ENCODE measurements around the gene DUS2. TPM values are rescaled to one million over a fixed set of nuclear protein-coding genes. Genes with fewer than 3 reads are reported as not detected.

Gene DUS2
- total and polyA plus RNA-seq, 9 of the 15 experiments (the other 6 are each of a cell fraction or from before 2014, with no cell fraction given), result 5.8 to 22.5 (median 20.6) TPM

DNA sequence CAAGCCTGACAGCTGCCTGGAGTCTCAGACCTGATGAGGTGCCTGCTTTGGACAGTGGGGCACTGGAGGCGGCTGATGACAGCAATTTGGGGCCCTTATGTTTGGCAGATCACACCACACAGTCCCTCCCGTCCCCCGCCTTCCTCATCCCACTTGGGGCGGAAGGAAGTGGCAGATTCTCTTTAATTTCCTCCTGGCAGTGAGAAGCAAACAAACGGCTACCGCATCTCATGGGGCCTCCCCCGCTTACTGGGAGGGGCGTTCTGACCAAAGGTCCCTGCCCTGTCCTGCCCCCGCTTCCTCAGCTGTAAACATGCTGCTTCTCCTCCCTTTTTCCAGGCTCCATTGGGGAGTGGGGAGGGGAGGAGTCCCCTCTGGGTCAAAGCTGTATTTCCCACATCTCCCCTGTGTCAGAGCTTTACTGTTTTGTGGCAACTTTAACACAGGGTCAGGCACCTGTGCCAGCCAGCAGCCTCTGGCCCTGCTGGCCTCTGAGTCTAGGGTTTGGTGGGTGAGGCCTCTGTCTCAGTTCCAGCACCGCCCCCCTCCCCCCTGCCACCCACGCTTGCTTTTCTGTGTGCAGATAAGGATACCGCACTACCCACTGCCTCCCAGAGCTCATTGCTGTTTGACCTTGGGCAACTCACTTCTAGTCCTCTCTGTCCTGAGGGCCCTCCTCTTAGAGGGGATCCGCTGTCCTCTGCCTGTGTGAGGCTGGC, 56.7 kb downstream of the DUS2 start (continued):
- TF ChIP-seq, protein P1, sequence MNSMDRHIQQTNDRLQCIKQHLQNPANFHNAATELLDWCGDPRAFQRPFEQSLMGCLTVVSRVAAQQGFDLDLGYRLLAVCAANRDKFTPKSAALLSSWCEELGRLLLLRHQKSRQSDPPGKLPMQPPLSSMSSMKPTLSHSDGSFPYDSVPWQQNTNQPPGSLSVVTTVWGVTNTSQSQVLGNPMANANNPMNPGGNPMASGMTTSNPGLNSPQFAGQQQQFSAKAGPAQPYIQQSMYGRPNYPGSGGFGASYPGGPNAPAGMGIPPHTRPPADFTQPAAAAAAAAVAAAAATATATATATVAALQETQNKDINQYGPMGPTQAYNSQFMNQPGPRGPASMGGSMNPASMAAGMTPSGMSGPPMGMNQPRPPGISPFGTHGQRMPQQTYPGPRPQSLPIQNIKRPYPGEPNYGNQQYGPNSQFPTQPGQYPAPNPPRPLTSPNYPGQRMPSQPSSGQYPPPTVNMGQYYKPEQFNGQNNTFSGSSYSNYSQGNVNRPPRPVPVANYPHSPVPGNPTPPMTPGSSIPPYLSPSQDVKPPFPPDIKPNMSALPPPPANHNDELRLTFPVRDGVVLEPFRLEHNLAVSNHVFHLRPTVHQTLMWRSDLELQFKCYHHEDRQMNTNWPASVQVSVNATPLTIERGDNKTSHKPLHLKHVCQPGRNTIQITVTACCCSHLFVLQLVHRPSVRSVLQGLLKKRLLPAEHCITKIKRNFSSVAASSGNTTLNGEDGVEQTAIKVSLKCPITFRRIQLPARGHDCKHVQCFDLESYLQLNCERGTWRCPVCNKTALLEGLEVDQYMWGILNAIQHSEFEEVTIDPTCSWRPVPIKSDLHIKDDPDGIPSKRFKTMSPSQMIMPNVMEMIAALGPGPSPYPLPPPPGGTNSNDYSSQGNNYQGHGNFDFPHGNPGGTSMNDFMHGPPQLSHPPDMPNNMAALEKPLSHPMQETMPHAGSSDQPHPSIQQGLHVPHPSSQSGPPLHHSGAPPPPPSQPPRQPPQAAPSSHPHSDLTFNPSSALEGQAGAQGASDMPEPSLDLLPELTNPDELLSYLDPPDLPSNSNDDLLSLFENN (IDR thresholded peaks at IDR 0.05; ENCODE audit: low read depth in 2 of 2, low read length in 2 of 2), result peak in 1 of 2 experiments; percentile 56; a peak in 1 of 4 replicates
- TF ChIP-seq, protein P2, sequence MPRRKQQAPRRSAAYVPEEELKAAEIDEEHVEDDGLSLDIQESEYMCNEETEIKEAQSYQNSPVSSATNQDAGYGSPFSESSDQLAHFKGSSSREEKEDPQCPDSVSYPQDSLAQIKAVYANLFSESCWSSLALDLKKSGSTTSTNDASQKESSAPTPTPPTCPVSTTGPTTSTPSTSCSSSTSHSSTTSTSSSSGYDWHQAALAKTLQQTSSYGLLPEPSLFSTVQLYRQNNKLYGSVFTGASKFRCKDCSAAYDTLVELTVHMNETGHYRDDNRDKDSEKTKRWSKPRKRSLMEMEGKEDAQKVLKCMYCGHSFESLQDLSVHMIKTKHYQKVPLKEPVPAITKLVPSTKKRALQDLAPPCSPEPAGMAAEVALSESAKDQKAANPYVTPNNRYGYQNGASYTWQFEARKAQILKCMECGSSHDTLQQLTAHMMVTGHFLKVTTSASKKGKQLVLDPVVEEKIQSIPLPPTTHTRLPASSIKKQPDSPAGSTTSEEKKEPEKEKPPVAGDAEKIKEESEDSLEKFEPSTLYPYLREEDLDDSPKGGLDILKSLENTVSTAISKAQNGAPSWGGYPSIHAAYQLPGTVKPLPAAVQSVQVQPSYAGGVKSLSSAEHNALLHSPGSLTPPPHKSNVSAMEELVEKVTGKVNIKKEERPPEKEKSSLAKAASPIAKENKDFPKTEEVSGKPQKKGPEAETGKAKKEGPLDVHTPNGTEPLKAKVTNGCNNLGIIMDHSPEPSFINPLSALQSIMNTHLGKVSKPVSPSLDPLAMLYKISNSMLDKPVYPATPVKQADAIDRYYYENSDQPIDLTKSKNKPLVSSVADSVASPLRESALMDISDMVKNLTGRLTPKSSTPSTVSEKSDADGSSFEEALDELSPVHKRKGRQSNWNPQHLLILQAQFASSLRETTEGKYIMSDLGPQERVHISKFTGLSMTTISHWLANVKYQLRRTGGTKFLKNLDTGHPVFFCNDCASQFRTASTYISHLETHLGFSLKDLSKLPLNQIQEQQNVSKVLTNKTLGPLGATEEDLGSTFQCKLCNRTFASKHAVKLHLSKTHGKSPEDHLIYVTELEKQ (CRISPR knock-in tag; IDR thresholded peaks at IDR 0.05), result no peak
- TF ChIP-seq RUNX1 (IDR thresholded peaks at IDR 0.05; ENCODE audit: low read depth), result peak; percentile 84; the same call in 1 of the 2 replicates
- peak; percentile 94 for TF ChIP-seq FOXP1 (CRISPR knock-in tag; IDR thresholded peaks at IDR 0.05)
- TF ChIP-seq ZFP36 (IDR thresholded peaks at IDR 0.05; ENCODE audit: low read depth, low read length, partially characterized antibody), result no peak
- peak; percentile 59 for TF ChIP-seq TBP (optimal IDR thresholded peaks at IDR 0.05; ENCODE audit: low read depth, low read length)
- TF ChIP-seq BRD4 (IDR thresholded peaks at IDR 0.05), result peak; percentile 8; the same call in 1 of the 2 replicates
- TF ChIP-seq SAP30 (IDR thresholded peaks at IDR 0.05; ENCODE audit: borderline replicate concordance, insufficient read depth, low read depth, low read length, poor library complexity, severe bottlenecking), result peak; percentile 58
- 0 out of 2 replicates have a peak, but pooled peaks have one; percentile 18 for TF ChIP-seq HLTF (IDR thresholded peaks at IDR 0.05)
- TF ChIP-seq, protein P3, sequence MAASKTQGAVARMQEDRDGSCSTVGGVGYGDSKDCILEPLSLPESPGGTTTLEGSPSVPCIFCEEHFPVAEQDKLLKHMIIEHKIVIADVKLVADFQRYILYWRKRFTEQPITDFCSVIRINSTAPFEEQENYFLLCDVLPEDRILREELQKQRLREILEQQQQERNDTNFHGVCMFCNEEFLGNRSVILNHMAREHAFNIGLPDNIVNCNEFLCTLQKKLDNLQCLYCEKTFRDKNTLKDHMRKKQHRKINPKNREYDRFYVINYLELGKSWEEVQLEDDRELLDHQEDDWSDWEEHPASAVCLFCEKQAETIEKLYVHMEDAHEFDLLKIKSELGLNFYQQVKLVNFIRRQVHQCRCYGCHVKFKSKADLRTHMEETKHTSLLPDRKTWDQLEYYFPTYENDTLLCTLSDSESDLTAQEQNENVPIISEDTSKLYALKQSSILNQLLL (CRISPR knock-in tag; IDR thresholded peaks at IDR 0.05; ENCODE audit: borderline replicate concordance), result no peak
- TF ChIP-seq, protein P4, sequence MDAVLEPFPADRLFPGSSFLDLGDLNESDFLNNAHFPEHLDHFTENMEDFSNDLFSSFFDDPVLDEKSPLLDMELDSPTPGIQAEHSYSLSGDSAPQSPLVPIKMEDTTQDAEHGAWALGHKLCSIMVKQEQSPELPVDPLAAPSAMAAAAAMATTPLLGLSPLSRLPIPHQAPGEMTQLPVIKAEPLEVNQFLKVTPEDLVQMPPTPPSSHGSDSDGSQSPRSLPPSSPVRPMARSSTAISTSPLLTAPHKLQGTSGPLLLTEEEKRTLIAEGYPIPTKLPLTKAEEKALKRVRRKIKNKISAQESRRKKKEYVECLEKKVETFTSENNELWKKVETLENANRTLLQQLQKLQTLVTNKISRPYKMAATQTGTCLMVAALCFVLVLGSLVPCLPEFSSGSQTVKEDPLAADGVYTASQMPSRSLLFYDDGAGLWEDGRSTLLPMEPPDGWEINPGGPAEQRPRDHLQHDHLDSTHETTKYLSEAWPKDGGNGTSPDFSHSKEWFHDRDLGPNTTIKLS (IDR thresholded peaks at IDR 0.05; ENCODE audit: borderline replicate concordance, low read depth), result peak; percentile 69; the same call in 1 of the 2 replicates
- TF ChIP-seq CHD4 (IDR thresholded peaks at IDR 0.05; ENCODE audit: insufficient read depth, insufficient replicate concordance, low read depth, low read length, poor library complexity, severe bottlenecking), result no peak
- TF ChIP-seq, protein P5, sequence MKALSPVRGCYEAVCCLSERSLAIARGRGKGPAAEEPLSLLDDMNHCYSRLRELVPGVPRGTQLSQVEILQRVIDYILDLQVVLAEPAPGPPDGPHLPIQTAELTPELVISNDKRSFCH (CRISPR knock-in tag; IDR thresholded peaks at IDR 0.05), result no peak
- TF ChIP-seq, protein P5 (tag; IDR thresholded peaks at IDR 0.05), result peak; percentile 89
- 0 out of 2 replicates have a peak, but pooled peaks have one; percentile 4 for TF ChIP-seq ZNF41 (CRISPR knock-in tag; conservative IDR thresholded peaks at IDR 0.05)
- TF ChIP-seq MEIS2 (IDR thresholded peaks at IDR 0.05; ENCODE audit: partially characterized antibody), result peak; percentile 71
